Colon (tissue), 2 donors: ENCODE results near the gene SSH2.
"Not testable (repeated sequence)": the region's sequence is repeated elsewhere in the genome, so short reads cannot be mapped to it uniquely, and the experiment has no call there.

Source experiments
- FAIRE-seq: peaks from 2 replicates; lab custom pipeline; 2012; peaks lifted over from hg19 to GRCh38; lab: Jason Lieb, UNC
- donor health status: control.
- donor health status: control.

Gene SSH2

DNA sequence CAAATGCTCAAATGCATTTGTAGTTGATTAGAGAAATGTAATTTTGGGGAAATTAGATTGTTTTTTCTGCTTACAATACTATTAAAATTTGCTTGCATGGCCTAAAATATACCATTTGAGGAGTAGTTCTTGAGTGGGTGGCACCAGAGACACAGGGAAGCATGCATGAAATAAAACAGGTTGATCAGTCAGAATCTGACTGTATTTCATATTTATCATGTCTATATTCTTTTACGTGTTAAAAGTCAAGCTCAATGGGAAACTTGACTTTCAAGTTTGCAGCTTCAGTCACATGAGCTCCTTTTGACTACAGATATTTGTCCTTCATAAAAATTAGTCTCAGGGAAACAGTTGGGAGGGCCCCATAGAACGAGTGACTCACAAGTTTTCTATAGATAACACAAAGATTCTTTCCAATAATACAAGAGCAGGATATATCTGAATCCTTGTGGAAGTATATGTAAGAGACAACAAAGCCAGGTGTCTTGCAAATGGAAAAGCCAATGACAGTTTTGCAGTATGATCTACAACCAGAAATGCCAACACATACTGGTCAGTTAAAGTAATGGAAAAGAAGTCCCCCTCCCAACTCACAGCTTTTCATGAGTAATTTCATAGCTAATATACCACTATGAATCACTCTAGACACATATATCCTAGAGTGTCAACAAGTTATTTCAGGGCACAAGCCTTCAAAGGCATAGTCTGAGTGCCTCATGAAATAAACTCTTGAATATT is 265.1 kb downstream of the SSH2 start:
- no peak for FAIRE-seq

- FAIRE-seq, result no peak
Observed at GRCh38 chr17:29663155-29663554, 266.9 kb downstream of the SSH2 start.

- no peak for FAIRE-seq
Observed at GRCh38 chr17:29661213-29661612, 268.8 kb downstream of the SSH2 start.

DNA sequence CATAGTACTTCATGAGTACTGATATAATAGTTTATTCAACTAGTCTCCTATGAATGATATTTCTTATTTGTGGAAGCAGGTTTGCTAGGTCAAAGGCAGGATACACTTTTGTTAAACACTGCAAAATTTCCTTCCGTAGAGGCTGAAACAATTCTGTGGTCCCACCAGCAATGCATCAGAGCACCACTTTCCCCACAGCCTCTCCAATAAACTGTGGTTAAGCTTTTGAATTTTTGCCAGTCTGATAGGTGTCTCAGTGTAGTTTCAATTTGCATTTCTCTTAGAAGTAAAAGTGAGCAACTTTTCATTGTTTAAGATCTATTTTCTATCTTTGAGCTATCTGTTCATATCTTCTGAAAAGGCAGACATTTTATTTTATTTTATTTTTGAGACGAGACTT is 270.9 kb downstream of the SSH2 start:
- FAIRE-seq, result no peak

DNA sequence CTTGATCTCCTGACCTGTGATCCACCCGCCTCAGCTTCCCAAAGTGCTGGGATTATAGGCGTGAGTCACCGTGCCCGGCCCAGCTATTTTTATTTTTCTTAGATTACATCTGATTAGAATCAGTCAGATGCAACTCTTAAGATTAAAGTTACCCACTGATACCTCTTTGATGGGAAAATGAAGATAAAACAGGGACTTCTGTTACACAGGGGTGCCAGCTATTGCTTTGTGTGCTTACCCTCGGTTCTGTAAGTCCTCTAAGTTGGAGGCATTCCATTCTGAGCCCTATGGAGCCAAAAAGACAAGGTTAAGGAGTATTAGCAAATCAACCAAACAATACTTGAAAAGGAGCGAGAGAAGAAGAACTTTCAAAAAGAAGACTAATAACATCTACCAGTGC is 274.7 kb downstream of the SSH2 start:
- FAIRE-seq, result no peak

DNA sequence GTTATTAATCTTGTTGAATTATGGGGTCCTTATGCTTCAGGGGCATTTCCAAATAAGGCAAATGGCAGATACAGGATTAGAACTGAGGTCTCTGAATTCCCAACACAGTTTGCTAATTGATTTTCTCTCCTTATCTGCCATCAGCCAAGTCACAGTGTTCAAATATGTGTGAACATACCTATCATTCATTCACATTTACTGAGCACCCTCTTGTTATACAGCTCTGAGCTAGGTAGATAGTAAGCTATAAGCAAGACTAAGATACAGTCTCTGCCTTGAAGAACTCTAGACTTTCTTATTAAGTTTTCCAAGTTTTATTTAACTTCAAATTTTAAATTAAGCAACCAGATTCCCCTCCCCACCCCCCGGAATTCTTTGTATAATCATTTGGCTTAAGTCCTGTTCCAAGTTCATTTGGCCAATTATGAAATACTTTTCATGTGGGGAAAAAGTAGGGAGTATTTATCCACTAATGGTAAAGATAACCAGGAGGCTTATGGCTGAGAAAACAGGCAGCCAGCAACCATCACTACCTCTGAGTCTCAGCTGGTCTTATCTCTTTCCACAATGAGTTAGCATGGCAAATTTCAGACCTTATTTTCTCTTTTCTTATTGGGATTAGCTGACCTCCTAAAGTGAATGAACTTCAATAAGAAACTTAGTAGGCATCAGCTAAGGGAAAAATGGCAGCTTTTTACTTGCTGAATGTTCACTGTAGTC is 275.9 kb downstream of the SSH2 start:
- FAIRE-seq, result no peak

GRCh38 chr17:29652976-29653375 is 277.1 kb downstream of the SSH2 start:
- FAIRE-seq, result no peak

DNA sequence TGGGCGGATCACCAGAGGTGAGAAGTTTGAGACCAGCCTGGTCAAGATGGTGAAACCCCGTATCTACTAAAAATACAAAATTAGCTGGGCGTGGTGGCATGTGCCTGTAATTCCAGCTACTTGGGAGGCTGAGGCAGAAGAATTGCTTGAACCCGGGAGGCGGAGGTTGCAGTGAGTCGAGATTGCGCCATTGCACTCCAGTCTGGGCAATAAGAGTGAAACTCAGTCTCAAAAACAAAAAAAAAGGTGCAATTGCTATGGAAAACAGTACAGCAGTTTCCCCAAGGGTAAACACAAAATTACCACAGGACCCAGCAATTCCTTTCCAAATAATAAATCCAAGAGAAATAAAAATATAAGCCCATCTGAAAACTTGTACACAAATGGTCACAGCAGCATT is 278.1 kb downstream of the SSH2 start:
- not testable (repeated sequence) for FAIRE-seq

DNA sequence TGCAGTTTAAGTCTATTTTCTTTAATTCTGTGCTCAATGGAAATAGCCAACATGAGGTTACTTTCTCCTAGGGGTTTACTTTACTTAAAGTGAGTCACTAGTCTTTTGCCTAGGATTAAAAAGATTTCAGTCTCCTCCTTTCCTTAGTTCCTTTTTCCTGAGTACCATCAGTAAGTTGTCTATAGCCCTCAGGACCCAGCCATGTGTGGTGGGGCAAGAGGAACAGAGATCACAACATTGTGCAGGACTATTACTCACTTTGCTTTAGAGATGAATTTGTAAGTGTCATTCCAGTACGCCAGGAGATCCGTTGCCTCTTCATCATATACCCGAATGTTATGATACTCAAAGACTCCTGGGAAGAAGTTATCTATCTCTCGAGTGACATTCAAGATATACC is 279.6 kb downstream of the SSH2 start:
- no peak for FAIRE-seq

- no peak for FAIRE-seq
Observed at GRCh38 chr17:29649359-29649758, 280.7 kb downstream of the SSH2 start.

GRCh38 chr17:29648005-29648404 is 282.0 kb downstream of the SSH2 start:
- FAIRE-seq, result no peak

DNA sequence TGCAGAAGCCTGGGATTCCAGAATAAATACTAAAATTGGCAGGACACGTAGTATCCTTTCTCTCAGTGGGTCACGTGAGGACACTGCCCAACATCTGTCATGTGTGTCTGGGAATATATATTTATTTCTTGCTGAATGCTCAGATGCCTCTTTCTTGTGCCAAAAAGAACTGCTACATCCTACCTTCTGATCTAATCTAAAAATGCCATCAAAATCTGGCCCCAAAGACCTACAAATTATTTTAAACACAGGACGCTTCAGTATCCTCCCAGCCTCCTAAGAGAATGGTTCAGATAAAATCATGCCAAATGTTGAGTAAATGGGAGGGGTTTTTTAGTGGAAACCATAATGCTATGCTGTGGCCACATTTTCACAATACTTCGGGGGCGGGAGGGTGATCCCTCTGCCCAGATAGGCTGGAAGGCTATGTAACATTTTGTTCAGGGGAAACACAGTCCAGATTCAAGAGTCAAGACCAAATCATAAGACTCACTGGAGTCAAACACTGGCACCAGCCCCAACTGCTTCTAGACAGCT is 284.4 kb downstream of the SSH2 start:
- FAIRE-seq, result no peak

GRCh38 chr17:29643817-29644160 is 286.2 kb downstream of the SSH2 start:
- no peak for FAIRE-seq

DNA sequence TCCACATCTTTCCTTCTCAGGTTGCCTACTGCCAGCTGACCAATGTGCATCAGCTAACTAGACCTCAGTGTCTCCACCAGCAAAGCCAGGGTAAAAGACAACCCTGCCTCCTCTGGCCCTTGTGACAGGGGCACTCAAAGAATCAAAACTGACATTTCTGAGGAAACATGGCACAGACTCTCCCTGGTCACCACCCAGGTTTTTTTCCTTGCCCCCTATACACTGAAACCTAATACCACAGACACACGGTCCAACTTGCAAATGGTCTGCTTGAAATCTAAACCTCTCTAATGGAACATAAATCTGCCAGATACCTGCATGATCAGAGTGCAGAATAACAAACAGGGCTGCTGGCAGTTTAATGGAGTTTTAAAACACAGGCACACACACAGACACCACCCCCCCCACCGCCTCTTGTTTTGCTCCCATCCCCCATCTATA is 287.8 kb downstream of the SSH2 start:
- FAIRE-seq, result no peak

- no peak for FAIRE-seq
Observed at GRCh38 chr17:29640981-29641642, 288.9 kb downstream of the SSH2 start.

GRCh38 chr17:29640413-29640812 is 289.6 kb downstream of the SSH2 start:
- FAIRE-seq, result no peak

DNA sequence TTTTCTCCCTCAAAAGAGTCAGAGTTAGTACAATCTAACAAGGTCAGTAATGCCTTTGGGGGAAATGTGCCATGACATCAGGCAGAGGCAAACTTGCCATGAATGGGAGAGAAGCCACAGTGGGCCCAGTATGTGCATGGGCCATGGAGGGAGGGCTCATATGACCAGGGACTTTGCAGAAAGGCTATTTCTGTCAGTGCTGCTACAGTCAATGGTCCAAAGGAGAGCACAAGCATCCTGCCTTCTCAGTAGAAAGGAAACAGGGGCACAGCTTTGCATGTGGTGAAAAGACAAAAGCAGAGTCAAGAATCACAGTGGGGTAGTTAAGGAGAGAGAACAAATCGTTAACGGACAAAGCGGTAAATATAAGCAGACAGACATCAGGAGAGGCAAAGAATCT is 296.1 kb downstream of the SSH2 start:
- FAIRE-seq, result no peak

GRCh38 chr17:29630630-29631193 is 299.3 kb downstream of the SSH2 start:
- FAIRE-seq, result no peak

DNA sequence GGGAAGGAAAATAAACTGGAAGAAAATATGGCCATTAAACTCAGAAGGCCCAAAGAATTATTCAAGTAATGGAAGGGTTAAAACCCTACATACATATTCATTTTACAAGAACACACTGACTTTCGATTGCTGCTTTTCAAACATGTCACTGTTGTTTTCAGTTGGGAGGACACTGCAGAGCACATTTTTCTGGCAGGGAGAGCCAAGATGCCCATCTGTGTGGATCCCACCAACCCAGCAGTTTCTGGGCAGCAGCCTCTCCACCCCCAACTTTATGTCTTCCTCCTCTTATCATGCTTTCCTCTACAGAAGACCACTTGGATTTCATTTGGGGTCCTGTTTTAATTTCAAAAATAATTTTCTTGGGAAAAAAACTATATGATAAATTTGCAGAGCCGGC is 300.2 kb downstream of the SSH2 start:
- no peak for FAIRE-seq

GRCh38 chr17:29628644-29629043 is 301.4 kb downstream of the SSH2 start:
- no peak for FAIRE-seq

- no peak for FAIRE-seq
Observed at GRCh38 chr17:29627951-29628350, 302.1 kb downstream of the SSH2 start.

DNA sequence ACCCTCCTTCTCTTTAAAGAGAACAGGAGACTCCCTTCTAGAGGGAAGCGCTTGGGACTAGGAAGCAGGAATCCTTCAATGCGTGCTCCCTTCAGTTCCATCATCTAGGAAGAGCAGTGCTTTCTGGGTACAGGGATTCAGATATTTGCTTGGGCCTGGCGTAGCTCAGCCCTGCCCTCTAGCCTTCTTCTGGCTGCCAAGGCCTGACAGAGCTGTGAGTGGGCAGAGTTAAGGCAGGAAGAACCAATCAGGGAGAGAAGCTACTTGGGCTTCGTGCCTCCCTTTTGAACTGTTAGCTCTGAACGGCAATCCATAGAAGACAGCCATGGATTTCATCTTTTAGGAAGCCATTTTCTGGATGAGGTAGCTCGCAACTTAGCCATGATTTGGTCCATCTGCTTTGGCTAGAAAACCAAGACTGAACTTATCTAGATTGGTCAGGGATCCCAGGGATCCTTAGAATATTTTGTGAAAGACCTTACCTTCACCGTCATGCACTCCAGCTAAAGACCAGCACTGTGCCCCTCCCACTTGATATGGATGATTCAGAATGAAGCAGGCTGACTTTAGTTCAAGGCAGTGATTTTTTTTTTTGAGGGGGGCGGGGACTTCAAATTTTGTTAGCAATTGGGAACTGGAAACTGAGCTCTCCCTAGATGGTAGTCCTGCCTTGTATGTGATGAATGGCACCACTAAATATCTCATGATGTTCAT is 304.8 kb downstream of the SSH2 start:
- FAIRE-seq, result no peak
